Panc1 (cell line): Measurements from ENCODE around the gene NOBOX.

Source experiments
- POLR2AphosphoS5 ChIP-seq: IDR thresholded peaks from 2 replicates; pipeline ENCODE4 v1.6.1; 2012; ENCODE audit warnings: mild to moderate bottlenecking, low read depth, low read length, moderate library complexity
- TF ChIP-seq, protein P1 (sequence below): fragments of 450-650 bp; IDR thresholded peaks from 2 replicates; pipeline ENCODE4 v1.5.1; 2017; ENCODE audit warnings: mild to moderate bottlenecking
- TF ChIP-seq, protein P2 (sequence below), 2 experiments: IDR thresholded peaks; 2 replicates each; pipeline ENCODE4 v1.6.1; 2011 to 2012; ENCODE audit warnings: low read depth in 2 of 2, control low read depth in 1 of 2, low read length in 1 of 2, mild to moderate bottlenecking in 1 of 2, moderate library complexity in 1 of 2; ENCODE audit not compliant: insufficient read depth in 1 of 2

GRCh38 chr7:144391014-144391413, 12.5 kb downstream of the NOBOX start:
- no peak for TF ChIP-seq POLR2AphosphoS5
- TF ChIP-seq, protein P1, sequence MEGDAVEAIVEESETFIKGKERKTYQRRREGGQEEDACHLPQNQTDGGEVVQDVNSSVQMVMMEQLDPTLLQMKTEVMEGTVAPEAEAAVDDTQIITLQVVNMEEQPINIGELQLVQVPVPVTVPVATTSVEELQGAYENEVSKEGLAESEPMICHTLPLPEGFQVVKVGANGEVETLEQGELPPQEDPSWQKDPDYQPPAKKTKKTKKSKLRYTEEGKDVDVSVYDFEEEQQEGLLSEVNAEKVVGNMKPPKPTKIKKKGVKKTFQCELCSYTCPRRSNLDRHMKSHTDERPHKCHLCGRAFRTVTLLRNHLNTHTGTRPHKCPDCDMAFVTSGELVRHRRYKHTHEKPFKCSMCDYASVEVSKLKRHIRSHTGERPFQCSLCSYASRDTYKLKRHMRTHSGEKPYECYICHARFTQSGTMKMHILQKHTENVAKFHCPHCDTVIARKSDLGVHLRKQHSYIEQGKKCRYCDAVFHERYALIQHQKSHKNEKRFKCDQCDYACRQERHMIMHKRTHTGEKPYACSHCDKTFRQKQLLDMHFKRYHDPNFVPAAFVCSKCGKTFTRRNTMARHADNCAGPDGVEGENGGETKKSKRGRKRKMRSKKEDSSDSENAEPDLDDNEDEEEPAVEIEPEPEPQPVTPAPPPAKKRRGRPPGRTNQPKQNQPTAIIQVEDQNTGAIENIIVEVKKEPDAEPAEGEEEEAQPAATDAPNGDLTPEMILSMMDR = no peak
- TF ChIP-seq, protein P2, sequence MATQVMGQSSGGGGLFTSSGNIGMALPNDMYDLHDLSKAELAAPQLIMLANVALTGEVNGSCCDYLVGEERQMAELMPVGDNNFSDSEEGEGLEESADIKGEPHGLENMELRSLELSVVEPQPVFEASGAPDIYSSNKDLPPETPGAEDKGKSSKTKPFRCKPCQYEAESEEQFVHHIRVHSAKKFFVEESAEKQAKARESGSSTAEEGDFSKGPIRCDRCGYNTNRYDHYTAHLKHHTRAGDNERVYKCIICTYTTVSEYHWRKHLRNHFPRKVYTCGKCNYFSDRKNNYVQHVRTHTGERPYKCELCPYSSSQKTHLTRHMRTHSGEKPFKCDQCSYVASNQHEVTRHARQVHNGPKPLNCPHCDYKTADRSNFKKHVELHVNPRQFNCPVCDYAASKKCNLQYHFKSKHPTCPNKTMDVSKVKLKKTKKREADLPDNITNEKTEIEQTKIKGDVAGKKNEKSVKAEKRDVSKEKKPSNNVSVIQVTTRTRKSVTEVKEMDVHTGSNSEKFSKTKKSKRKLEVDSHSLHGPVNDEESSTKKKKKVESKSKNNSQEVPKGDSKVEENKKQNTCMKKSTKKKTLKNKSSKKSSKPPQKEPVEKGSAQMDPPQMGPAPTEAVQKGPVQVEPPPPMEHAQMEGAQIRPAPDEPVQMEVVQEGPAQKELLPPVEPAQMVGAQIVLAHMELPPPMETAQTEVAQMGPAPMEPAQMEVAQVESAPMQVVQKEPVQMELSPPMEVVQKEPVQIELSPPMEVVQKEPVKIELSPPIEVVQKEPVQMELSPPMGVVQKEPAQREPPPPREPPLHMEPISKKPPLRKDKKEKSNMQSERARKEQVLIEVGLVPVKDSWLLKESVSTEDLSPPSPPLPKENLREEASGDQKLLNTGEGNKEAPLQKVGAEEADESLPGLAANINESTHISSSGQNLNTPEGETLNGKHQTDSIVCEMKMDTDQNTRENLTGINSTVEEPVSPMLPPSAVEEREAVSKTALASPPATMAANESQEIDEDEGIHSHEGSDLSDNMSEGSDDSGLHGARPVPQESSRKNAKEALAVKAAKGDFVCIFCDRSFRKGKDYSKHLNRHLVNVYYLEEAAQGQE (IDR thresholded peaks at IDR 0.05; ENCODE audit: insufficient read depth in 1 of 2, low read depth in 2 of 2, low read length in 1 of 2) = no peak
